GM18870 (cell line): Measurements from ENCODE around the gene KATNBL1.
"Not testable (repeated sequence)": the region's sequence is repeated elsewhere in the genome, so short reads cannot be mapped to it uniquely, and the experiment has no call there.

Source experiments
- ATAC-seq: cut with Tn5 transposase; IDR thresholded peaks from one replicate; pipeline ENCODE4 v1.9.1; 2021; ENCODE audit warnings: moderate library complexity; ENCODE audit not compliant: unreplicated experiment

Gene KATNBL1

GRCh38 chr15:34203305-34203704 is 6.6 kb downstream of the KATNBL1 start:
- no peak for ATAC-seq

GRCh38 chr15:34193272-34193671 is 16.6 kb downstream of the KATNBL1 start:
- not testable (repeated sequence) for ATAC-seq

GRCh38 chr15:34188711-34189110 is 21.2 kb downstream of the KATNBL1 start:
- ATAC-seq = no peak

- no peak for ATAC-seq
These were observed 24.2 kb downstream of the KATNBL1 start for GRCh38 chr15:34185666-34186065.

GRCh38 chr15:34182942-34183341 is 27.0 kb downstream of the KATNBL1 start:
- ATAC-seq = no peak

- ATAC-seq = no peak
These were observed 30.7 kb downstream of the KATNBL1 start for GRCh38 chr15:34179234-34179633.

- ATAC-seq = not testable (repeated sequence)
These were observed 43.8 kb downstream of the KATNBL1 start for GRCh38 chr15:34165987-34166573.

GRCh38 chr15:34161329-34161963 is 48.5 kb downstream of the KATNBL1 start:
- ATAC-seq = no peak

- ATAC-seq = no peak
These were observed 49.2 kb downstream of the KATNBL1 start for GRCh38 chr15:34160735-34161134.

GRCh38 chr15:34158355-34158754 is 51.5 kb downstream of the KATNBL1 start:
- no peak for ATAC-seq

GRCh38 chr15:34155859-34156258 is 54.0 kb downstream of the KATNBL1 start:
- no peak for ATAC-seq

- no peak for ATAC-seq
These were observed 55.1 kb downstream of the KATNBL1 start for GRCh38 chr15:34154725-34155204.

GRCh38 chr15:34147371-34148140 is 62.3 kb downstream of the KATNBL1 start:
- ATAC-seq = no peak

- no peak for ATAC-seq
These were observed 76.4 kb downstream of the KATNBL1 start for GRCh38 chr15:34133511-34133910.

GRCh38 chr15:34132881-34133280 is 77.0 kb downstream of the KATNBL1 start:
- ATAC-seq = no peak

GRCh38 chr15:34128898-34129297 is 81.0 kb downstream of the KATNBL1 start:
- ATAC-seq = no peak

GRCh38 chr15:34126522-34126921 is 83.4 kb downstream of the KATNBL1 start:
- ATAC-seq = no peak

GRCh38 chr15:34125945-34126344 is 84.0 kb downstream of the KATNBL1 start:
- no peak for ATAC-seq

- no peak for ATAC-seq
These were observed 85.2 kb downstream of the KATNBL1 start for GRCh38 chr15:34124651-34125050.

- ATAC-seq = peak; percentile 47
These were observed 87.1 kb downstream of the KATNBL1 start for GRCh38 chr15:34122771-34123183.

GRCh38 chr15:34121786-34122185 is 88.1 kb downstream of the KATNBL1 start:
- ATAC-seq = not testable (repeated sequence)

- not testable (repeated sequence) for ATAC-seq
These were observed 89.5 kb downstream of the KATNBL1 start for GRCh38 chr15:34120420-34120819.
